AG04449 (cell line): ENCODE results near the gene NMUR1.

ENCODE experiments used
- CTCF ChIA-PET: fragments of 350-600 bp; formaldehyde crosslinking; extraction: SDS; loops from one replicate; lab custom pipeline; 2021; ENCODE audit warnings: antibody characterized with exemption; lab: Yijun Ruan, JAX
- POLR2A ChIA-PET: fragments of 400-600, 350-600 bp; formaldehyde crosslinking; extraction: SDS; loops from one replicate; lab custom pipeline; 2020; ENCODE audit warnings: antibody characterized with exemption, inconsistent platforms; lab: Yijun Ruan, JAX
- DNase-seq: peaks from one replicate; pipeline ENCODE4 v3.0.0-alpha.2; 2010; ENCODE audit warnings: low read depth, low spot score
- H3K4me3 ChIP-seq: 2 replicates; pipeline ENCODE4 v1.5.1; 2011; ENCODE audit warnings: low read depth, mild to moderate bottlenecking, control low read depth, low read length
- TF ChIP-seq, protein P1 (sequence below): IDR thresholded peaks from one replicate; pipeline ENCODE4 v1.5.1; 2011; ENCODE audit warnings: mild to moderate bottlenecking, moderate library complexity, low read length, control low read depth, inconsistent platforms; ENCODE audit not compliant: insufficient read depth; ENCODE audit errors: missing control alignments

The NMUR1 gene

GRCh38 chr2:231494669-231495068, 35.6 kb downstream of the NMUR1 start:
- no peak for DNase-seq
- TF ChIP-seq, protein P1, sequence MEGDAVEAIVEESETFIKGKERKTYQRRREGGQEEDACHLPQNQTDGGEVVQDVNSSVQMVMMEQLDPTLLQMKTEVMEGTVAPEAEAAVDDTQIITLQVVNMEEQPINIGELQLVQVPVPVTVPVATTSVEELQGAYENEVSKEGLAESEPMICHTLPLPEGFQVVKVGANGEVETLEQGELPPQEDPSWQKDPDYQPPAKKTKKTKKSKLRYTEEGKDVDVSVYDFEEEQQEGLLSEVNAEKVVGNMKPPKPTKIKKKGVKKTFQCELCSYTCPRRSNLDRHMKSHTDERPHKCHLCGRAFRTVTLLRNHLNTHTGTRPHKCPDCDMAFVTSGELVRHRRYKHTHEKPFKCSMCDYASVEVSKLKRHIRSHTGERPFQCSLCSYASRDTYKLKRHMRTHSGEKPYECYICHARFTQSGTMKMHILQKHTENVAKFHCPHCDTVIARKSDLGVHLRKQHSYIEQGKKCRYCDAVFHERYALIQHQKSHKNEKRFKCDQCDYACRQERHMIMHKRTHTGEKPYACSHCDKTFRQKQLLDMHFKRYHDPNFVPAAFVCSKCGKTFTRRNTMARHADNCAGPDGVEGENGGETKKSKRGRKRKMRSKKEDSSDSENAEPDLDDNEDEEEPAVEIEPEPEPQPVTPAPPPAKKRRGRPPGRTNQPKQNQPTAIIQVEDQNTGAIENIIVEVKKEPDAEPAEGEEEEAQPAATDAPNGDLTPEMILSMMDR: no peak
- H3K4me3 ChIP-seq: no peak overlapping the region
- ChIA-PET CTCF (interaction anchor here (5.6 kb wide), 1 partner anchor 12 kb away, joined by 42 read pairs; no protein-coding TSS in a partner anchor), POLR2A (no interaction called here)

DNA sequence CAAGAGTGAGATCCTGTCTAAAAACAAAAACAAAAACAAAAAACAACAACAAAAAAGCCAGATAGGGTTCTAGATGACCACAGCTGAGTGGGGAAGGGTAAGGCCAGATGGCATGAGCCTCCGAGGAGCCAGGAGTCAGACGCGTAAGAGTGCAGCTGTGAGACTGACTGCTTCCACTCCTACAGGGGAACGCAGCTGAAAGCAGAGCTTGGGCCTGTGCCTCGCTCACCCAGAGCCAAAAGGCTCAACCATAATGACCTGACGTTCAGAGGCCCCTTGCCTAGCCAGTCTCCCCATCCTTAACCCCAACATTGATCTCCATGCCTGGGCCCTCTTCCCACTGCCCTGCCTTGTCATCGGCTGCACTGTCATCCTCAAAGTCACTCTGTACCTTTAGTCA, 39.4 kb downstream of the NMUR1 start:
- TF ChIP-seq, protein P1: no peak
- no peak overlapping the region for H3K4me3 ChIP-seq
- no peak for DNase-seq
- ChIA-PET CTCF (interaction anchor here (0.9 to 5.6 kb wide), 2 partner anchors 8 to 62 kb away, joined by 3 to 42 read pairs; no protein-coding TSS in a partner anchor), POLR2A (no interaction called here)

- no peak for DNase-seq
- H3K4me3 ChIP-seq: no peak overlapping the region
- CTCF ChIA-PET: interaction anchor here (0.9 to 5.6 kb wide), 3 partner anchors 8 to 63 kb away, joined by 3 to 42 read pairs (median 8); no protein-coding TSS in a partner anchor
- POLR2A ChIA-PET: no interaction called here
- TF ChIP-seq, protein P1: no peak
Measured at GRCh38 chr2:231489990-231490389, 40.3 kb downstream of the NMUR1 start.

DNA sequence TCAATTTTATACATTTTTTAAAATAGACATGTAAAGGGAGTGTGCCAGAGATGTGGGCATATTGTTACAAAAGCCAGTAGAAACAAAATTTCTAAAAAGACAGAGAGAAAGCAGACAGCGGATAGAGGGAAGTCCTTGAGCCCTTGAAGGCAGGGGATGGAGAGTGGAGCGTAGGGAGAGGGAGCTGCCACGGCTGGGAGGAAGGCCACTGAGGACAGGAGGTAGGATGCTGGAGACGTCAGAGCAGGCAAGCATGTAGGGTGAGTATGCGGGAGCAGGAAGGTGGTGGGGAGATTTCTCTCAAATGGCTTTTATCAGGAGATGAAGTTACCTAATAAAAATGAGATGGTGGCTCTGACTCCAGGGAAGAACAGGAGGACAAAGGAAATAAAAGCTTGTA, 41.9 kb downstream of the NMUR1 start:
- ChIA-PET POLR2A (no interaction called here), CTCF (interaction anchor here (0.7 to 2.5 kb wide), 3 partner anchors 8 to 29 kb away, joined by 3 to 8 read pairs (median 3); no protein-coding TSS in a partner anchor)
- DNase-seq: no peak

GRCh38 chr2:231486851-231487596, 43.2 kb downstream of the NMUR1 start:
- no peak overlapping the region for H3K4me3 ChIP-seq
- ChIA-PET POLR2A (no interaction called here), CTCF (interaction anchor here (1.9 to 10.2 kb wide), 2 partner anchors 70 to 115 kb away, joined by 7 to 127 read pairs; no protein-coding TSS in a partner anchor)
- TF ChIP-seq, protein P1: no peak
- no peak for DNase-seq

More for the DNA sequence above, 41.9 kb downstream of the NMUR1 start:
- TF ChIP-seq, protein P1: no peak
- H3K4me3 ChIP-seq: no peak overlapping the region
